GM10266 (cell line): ENCODE data around the gene ADAMTSL1.

Source experiments
- DNase-seq: peaks from one replicate; pipeline ENCODE4 v3.0.0; 2012; ENCODE audit errors: extremely low spot score
- CTCF ChIP-seq: IDR thresholded peaks from 2 replicates; pipeline ENCODE4 v1.5.1; 2012; ENCODE audit warnings: mild to moderate bottlenecking, low read depth; ENCODE audit not compliant: control insufficient read depth, insufficient read depth; ENCODE audit errors: missing control alignments

The ADAMTSL1 gene

GRCh38 chr9:18799428-18799827 is 325.5 kb downstream of the ADAMTSL1 start:
- no peak for TF ChIP-seq CTCF
- no peak for DNase-seq

GRCh38 chr9:18800579-18800978 is 326.6 kb downstream of the ADAMTSL1 start:
- DNase-seq: no peak
- TF ChIP-seq CTCF: no peak

- no peak for DNase-seq
- no peak for TF ChIP-seq CTCF
These were observed 331.4 kb downstream of the ADAMTSL1 start for GRCh38 chr9:18805386-18805785.

- no peak for TF ChIP-seq CTCF
- no peak for DNase-seq
These were observed 332.5 kb downstream of the ADAMTSL1 start for GRCh38 chr9:18806232-18807080.

- no peak for DNase-seq
- TF ChIP-seq CTCF: no peak
These were observed 336.6 kb downstream of the ADAMTSL1 start for GRCh38 chr9:18810581-18810980.

- no peak for DNase-seq
These were observed 337.2 kb downstream of the ADAMTSL1 start for GRCh38 chr9:18811171-18811570.

More at GRCh38 chr9:18811171-18811570, 337.2 kb downstream of the ADAMTSL1 start:
- TF ChIP-seq CTCF: no peak
